Fibroblast of lung (primary cell): ENCODE measurements around the gene HMCES.

Source experiments
- EZH2 ChIP-seq: IDR thresholded peaks from 2 replicates; pipeline ENCODE4 v1.5.1; 2012; ENCODE audit warnings: low read length, control low read depth, mild to moderate bottlenecking; ENCODE audit errors: missing control alignments
- TF ChIP-seq, protein P1 (sequence below), 2 donors: IDR thresholded peaks in 1 of 2; conservative IDR thresholded peaks in 1 of 2; 1 replicate in 1 of 2; 2 replicates in 1 of 2; pipeline ENCODE4 v1.5.1; 2011 to 2012; ENCODE audit warnings: low read length in 2 of 2, control low read depth in 1 of 2, inconsistent platforms in 1 of 2, low read depth in 1 of 2, mild to moderate bottlenecking in 1 of 2

DNA sequence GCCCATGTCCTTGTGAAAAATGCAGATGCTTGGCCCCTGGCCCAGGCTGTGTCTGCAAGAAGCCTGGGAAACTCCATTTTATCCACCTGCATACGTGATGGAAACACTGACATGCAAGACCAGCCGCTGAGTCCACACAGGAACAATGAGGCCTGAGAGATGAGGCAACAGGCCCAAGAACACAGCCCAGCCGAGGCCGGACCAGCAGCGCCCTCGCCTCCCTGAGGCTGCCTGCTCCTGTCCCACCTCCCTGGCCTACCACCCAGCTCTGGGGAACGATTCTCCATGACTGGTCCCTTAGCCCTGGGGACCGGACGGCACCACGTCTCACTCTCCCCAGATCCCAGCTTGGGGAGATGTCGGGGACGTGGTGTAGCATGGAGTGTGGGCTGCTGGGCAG is 47.5 kb downstream of the HMCES start:
- TF ChIP-seq, protein P1, sequence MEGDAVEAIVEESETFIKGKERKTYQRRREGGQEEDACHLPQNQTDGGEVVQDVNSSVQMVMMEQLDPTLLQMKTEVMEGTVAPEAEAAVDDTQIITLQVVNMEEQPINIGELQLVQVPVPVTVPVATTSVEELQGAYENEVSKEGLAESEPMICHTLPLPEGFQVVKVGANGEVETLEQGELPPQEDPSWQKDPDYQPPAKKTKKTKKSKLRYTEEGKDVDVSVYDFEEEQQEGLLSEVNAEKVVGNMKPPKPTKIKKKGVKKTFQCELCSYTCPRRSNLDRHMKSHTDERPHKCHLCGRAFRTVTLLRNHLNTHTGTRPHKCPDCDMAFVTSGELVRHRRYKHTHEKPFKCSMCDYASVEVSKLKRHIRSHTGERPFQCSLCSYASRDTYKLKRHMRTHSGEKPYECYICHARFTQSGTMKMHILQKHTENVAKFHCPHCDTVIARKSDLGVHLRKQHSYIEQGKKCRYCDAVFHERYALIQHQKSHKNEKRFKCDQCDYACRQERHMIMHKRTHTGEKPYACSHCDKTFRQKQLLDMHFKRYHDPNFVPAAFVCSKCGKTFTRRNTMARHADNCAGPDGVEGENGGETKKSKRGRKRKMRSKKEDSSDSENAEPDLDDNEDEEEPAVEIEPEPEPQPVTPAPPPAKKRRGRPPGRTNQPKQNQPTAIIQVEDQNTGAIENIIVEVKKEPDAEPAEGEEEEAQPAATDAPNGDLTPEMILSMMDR (conservative IDR thresholded peaks at IDR 0.05 in 1 of 2, IDR thresholded peaks at IDR 0.05 in 1 of 2; ENCODE audit: low read depth in 1 of 2, low read length in 2 of 2) = no peak
- no peak for TF ChIP-seq EZH2
